GM21786 (cell line): ENCODE measurements around the gene SUB1.
A peak's percentile ranks its signal among the peaks of the same experiment; 100 is the strongest.
"Not testable (repeated sequence)": the region's sequence is repeated elsewhere in the genome, so short reads cannot be mapped to it uniquely, and the experiment has no call there.

Experiments
- ATAC-seq: cut with Tn5 transposase; IDR thresholded peaks from one replicate; pipeline ENCODE4 v1.9.1; 2021; ENCODE audit not compliant: unreplicated experiment

SUB1 gene

GRCh38 chr5:32585446-32586275 is at the start of gene SUB1:
TSS of gene SUB1 (plus strand) at chr5:32585557. CDS start at chr5:32588513, 2,956 bp downstream.
- ATAC-seq, result peak; percentile 43

DNA sequence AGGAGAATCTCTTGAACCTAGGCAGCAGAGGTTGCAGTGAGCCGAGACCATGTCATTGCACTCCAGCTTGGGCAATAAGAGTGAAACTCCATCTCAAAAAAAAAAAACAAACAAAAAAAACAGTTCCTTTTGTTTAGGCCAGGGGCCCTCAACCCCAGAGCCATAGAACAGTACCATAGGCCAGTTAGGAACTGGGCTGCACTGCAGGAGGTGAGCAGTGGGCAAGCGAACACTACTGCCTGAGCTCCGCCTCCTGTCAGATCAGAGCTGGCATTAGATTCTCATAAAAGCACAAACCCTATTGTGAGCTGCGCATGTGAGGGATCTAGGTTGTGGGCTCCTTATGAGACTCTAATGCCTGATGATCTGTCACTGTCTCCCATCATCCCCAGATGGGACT is 49.1 kb upstream of the SUB1 start:
- ATAC-seq, result no peak

- peak; percentile 10 for ATAC-seq
These were observed 47.8 kb upstream of the SUB1 start for GRCh38 chr5:32537437-32538029.

GRCh38 chr5:32538031-32538547 is 47.3 kb upstream of the SUB1 start:
- peak; percentile 79 for ATAC-seq

- no peak for ATAC-seq
These were observed 45.1 kb upstream of the SUB1 start for GRCh38 chr5:32539981-32540845.

GRCh38 chr5:32541241-32541640 is 44.1 kb upstream of the SUB1 start:
- ATAC-seq, result no peak

DNA sequence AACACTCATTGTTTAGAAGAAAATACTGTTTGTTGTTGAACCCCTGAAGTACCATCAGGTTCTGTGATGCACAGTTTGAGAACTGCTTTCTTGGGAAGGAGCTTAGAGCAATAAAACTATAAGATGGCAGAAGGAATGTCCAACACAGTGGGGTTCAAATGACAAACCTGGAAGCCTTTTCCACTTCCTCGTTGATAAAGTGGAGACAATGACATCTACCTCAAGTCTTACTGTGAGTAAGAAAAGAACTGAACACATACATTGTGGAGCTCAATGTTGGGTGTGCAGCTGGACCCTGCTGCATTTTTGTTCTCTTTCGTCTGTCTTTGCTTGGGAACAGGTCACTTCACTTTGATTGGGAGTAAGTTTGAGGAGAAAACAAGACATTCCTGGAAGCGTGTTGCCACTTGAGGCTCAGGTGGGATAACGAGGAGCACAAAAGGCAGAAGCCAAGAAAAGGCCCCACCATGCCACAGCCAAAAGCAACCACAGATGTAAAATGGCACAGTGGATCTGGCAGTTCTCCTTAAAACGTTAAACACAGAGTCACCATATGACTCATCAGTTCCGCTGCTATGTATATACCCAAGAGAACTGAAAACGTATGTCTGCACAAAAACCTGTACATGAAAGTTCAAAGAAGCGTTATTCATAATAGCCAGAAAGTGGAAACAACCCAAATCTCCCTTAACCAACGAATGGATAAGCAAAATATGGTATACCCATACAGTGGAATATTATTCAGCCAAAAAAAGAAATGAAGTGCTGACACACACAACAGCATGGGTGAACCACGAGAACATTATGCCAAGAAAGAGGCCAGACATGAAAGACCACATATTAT is 42.9 kb upstream of the SUB1 start:
- peak; percentile 64 for ATAC-seq

GRCh38 chr5:32543291-32543690 is 42.1 kb upstream of the SUB1 start:
- ATAC-seq, result no peak

DNA sequence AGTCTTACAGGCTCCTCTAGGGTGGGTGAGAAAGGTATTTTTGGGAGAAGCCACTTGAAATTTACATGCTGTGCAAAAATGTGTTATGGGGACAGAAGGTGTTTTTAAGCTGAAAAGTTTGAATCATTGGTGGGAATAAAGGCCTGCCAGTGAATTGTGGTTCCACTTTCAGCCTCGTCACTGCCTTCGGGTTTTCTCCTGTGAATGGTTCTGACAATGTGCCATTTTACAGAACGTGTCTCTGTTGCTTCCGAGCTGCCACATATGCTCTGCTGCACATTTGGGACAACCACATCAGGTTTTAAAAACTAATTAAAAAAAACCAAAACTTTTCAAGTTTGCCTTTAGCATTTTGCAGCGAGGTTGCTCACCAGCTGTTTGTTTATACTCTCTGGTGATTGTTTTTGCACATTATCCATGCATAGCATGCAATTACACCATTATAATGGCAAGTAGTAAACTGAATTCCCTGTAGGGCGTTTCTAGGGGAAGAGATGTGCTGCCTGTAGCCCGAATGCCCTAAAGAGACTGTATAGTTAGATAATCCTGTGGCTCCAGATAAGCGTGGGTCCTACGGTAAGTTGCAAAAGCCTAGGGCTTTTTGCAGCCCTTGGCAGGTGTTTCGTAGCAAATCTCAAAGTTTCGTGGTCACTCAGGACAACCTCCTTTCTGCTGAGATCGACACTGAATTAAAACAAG is 40.1 kb upstream of the SUB1 start:
- no peak for ATAC-seq

- no peak for ATAC-seq
These were observed 34.2 kb upstream of the SUB1 start for GRCh38 chr5:32551194-32551593.

- no peak for ATAC-seq
These were observed 33.5 kb upstream of the SUB1 start for GRCh38 chr5:32551865-32552264.

DNA sequence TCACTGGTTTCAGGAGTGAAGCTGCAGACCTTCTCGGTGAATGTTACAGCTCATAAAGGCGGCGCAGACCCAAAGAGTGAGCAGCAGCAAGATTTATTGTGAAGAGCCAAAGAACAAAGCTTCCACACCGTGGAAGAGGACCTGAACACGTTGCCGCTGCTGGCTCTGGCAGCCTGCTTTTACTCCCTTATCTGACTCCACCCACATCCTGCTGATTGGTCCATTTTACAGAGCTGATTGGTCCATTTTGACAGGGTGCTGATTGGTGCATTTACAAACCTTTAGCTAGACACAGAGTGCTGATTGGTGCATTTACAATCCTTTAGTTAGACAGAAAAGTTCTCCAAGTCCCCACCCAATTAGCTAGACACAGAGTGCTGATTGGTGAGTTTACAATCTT is 32.9 kb upstream of the SUB1 start:
- ATAC-seq, result not testable (repeated sequence)

DNA sequence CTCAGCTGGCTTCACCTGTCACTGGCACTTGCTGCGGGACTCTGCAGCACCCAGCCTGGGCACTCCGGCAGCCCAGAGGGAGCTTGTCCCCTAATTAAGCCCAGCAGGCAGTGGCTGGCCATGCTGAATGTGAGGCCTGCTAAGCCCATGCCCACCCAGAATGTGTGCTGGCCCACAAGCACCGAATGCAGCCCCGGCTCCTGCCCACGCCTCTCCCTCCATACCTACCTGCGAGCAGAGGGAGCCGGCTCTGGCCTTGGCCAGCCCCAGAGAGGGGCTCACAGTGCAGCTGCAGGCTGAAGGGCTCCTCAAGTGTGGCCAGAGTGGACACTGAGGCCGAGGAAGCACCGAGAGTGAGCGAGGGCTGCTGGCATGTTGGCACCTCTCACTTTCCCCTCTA is 32.4 kb upstream of the SUB1 start:
- ATAC-seq, result no peak

- not testable (repeated sequence) for ATAC-seq
These were observed 31.1 kb upstream of the SUB1 start for GRCh38 chr5:32554181-32554780.

DNA sequence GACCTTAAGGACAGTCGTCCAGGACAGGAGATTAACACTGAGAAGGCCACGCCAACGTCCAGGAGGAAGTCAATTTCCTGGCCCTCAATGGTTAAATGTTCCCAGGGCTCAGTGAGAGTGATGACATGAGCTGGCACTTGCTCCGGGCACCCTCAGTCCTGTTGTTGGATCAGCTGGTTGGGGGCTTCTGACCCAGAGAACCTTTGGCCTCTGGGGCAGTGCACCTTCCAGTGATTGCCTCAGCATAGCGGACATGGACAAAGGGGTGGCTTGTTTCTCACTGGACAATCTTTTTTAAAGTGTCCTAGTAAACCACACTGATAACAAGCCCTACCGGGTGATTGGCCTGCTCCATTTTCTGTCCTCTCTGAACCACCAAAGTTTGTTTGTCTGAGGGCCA is 28.8 kb upstream of the SUB1 start:
- ATAC-seq, result not testable (repeated sequence)

DNA sequence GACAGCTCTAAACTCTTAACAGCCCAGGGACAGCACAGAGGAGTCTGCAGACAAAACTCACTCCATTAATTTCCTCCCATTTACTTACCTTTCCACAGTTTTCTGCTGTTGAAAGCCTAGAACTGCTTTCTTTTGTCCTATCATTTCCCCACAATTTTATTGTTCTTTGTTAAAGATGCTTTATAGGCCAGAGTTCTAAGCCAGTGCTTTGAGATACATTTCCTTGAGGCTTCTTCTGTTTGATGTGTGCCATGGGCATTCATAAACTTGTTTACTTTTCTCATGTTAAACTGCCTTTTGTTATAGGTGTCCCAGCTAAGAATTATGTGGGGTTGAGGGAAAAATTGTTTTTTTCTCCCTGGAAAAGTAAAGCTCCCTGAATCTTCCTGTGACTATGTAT is 25.9 kb upstream of the SUB1 start:
- ATAC-seq, result no peak

DNA sequence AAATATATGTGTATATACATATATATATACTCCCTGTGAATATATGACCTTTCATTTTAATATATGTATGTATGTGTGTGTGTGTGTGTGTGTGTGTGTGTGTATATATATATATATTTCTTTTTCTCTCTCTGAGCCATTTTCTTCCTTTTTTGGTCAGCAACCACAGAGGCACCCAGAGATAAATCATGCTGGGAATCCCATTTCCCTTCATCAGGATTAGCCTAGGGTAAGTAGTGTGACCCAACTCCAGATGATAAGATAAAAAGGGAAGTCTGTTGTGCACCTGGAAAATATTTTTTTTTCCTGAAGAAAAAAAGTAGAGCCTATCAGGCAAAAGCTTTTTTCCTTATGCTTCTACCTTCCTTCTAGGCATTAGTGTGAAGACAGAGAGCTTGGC is 25.4 kb upstream of the SUB1 start:
- ATAC-seq, result no peak

- ATAC-seq, result no peak
These were observed 23.3 kb upstream of the SUB1 start for GRCh38 chr5:32562056-32562455.

- no peak for ATAC-seq
These were observed 22.5 kb upstream of the SUB1 start for GRCh38 chr5:32562843-32563242.
